Globus pallidus (tissue), 1 donor: Measurements from ENCODE around the gene AUTS2.

ENCODE experiments used
- DNase-seq: peaks from one replicate; pipeline ENCODE4 v3.0.0-alpha.2; 2015; ENCODE audit warnings: low spot score

The AUTS2 gene

DNA sequence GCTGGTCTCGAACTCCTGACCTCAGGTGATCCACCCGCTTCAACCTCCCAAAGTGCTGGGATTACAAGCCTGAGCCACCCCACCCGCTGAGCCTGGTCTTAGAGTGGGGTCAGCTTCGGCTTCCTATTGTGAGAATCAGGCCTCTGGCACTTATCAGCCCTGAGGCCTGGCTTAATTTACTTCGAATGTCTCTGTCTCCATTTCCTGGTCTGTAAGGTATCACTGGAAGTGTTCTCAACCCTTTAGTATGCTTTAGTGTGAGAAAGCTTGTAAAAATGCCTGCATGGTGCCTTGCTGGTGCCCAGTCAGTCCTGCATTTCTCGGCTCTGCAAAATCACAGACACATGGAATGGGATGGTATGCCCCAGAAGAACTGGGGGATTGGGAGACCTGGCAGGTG, 862.3 kb downstream of the AUTS2 start:
- DNase-seq: no peak

- no peak for DNase-seq
These were observed 865.2 kb downstream of the AUTS2 start for GRCh38 chr7:70463352-70463938.

- no peak for DNase-seq
These were observed 868.6 kb downstream of the AUTS2 start for GRCh38 chr7:70466725-70467364.

- peak; percentile 18 for DNase-seq
These were observed 872.5 kb downstream of the AUTS2 start for GRCh38 chr7:70470746-70471145.

GRCh38 chr7:70472601-70473237, 874.4 kb downstream of the AUTS2 start:
- no peak for DNase-seq

GRCh38 chr7:70474639-70475234, 876.5 kb downstream of the AUTS2 start:
- DNase-seq: no peak

GRCh38 chr7:70477036-70478010, 879.0 kb downstream of the AUTS2 start:
- DNase-seq: no peak

GRCh38 chr7:70479153-70480021, 881.1 kb downstream of the AUTS2 start:
- DNase-seq: no peak

DNA sequence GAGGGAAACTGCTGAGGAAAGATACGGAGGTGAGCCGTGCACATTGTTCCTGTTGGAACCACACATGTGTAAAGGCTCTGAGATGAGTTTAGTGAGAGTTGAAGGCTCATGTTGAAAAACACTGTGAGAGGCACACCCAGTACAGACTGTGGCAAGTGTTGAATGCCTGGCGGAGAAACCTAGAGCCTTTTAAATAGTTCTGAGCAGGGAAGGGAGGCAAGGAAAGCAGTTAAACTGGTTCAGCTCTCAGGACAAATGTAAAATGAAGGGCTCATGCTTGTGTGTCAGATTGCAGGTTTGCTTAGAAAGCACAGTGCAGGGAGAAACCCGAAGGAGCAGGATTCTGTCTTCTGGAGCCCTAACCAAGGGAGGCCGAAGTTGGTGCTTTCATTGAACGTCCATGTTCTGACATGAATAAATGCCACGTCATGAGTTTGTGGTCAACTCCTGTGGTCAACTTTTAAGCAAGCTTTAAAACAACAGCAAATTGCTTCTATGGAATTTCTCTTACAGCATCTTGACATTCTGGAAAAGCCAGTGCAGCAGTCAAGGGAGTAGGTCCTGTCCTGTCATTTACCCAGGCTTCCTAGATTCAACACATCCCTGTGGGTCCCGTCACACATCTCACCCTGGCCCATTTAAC, 882.8 kb downstream of the AUTS2 start:
- DNase-seq: no peak

GRCh38 chr7:70481570-70482123, 883.4 kb downstream of the AUTS2 start:
- no peak for DNase-seq

GRCh38 chr7:70484255-70484654, 886.0 kb downstream of the AUTS2 start:
- no peak for DNase-seq

DNA sequence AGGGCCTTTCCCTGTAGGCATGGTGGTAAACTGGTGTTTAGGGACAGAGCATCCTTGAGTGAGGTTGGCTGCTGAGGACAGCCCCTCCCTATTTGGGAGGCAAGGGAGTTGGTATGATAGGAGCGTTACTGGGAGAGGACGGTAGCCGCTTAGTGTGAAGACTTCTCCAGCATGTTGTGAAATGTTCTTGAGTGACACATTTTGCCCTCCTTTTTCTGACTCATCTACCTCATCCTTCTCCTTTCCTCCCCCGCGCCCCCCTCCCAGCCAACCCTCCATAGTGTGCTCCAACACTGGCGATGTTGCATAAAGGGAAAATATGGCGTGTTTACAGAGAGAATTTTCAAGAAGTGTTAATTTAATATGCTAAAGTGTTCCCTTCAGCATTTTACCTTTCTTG, 888.7 kb downstream of the AUTS2 start:
- no peak for DNase-seq

- DNase-seq: no peak
These were observed 889.2 kb downstream of the AUTS2 start for GRCh38 chr7:70487428-70487827.

DNA sequence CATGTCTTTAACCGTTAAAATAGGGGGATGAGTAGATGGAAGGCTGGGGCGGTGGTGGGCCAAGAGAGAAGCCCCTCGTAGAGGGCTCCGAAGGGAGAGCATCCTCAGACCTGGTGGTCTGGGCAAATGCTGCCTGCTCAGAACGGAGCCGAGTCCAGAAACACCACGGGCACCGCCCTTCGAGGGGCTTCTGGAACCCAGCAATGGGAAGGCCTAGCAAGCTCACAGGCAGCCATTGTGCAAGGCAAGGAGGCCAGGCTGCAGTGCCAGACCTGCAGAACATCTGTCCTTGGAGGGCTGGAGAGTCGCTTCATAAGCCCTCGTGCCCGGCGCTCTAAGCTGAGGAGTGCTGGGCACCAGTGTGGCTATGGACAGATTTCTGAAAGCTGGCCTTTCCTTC, 889.6 kb downstream of the AUTS2 start:
- no peak for DNase-seq

DNA sequence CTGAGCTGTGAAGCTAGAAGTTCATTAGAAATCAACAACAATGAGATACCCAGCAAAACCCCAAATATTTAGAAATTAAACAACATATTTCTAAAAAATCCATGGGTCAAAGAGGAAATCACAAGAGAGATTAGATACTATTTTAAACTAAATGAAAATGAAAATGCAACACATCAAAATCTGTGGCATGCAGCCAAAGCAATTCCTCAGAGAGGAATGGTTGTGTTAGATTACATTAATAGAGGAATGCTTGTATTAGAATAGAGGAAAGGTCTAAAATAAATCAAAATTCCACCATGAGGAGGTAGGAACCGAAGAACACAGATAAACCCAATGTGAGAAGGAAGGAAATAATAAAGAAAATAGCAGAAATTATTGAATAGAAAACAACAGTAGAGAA, 891.5 kb downstream of the AUTS2 start:
- DNase-seq: no peak

DNA sequence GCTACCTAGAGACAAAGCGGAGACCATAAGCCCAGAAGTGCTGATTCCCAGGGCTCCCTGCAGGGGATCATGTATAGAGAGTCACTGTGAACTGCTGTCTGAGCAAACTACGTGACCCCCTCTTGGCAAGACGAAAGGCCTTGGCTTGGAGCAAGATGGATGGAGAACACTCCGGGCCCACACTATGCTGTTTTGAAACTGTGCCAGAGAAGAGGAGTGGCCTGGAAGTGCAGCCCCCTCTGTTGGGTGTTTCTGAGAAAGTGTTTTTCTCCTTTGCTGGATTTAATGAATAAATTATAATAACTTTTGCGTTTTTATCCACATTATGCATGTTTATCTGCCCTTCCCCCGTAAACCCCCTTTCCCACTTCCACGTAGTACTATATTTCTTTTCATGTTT, 894.4 kb downstream of the AUTS2 start:
- DNase-seq: no peak

DNA sequence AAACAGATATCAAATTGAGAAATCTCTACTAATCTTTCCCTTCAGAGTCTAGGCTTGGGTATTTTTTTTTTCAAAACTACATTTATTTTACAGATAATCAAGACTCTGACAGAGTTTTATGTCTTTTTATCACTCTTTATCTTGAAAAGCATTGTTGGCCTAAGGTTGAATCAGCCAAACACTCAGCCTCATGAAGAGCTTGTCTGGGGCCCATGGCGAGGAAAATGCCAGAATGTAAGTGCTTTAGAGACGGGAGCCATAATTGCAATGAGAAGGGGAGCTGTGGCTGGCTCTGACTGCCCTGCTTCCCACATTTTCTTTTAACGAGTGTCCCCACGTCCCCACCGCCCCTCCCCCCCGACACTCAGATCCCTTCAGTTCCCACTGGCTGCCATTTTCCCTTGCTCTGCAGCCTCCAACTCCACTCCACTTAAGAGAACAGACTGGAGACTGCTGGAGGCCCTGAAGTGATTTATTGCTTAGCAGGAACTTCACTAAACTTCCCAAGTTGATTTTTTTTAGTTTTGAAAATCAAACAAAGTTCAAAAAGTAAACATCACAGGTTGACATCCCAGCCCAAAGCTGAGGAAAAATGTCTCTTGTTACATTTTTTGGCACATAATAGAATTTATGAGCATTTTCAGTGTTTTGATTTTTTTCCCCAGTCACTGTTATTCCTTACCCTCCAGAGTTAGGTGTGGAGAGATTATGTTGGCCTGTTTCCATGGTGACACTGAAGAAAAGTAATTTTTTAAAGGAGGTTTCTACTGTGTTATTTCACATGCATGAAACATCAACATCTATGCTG, 896.2 kb downstream of the AUTS2 start:
- no peak for DNase-seq

DNA sequence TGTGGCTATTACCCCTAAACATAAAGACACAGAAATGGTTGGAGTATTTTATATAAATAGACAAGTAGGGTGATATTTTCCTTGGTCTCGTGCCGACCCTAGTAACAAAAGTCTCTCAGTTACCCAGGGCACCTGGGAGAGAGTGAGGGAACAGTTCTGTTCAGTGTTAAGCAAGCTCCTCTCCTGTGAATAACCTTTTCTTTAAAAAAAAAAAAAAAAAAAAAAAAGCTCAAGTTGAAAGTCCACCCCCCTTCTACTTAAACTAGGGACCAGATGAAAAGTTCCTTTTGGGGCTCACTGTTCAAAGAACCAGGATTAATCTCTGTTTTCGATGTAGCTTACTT, 896.7 kb downstream of the AUTS2 start:
- DNase-seq: no peak

GRCh38 chr7:70497793-70498192, 899.5 kb downstream of the AUTS2 start:
- DNase-seq: no peak
